Keratinocyte (primary cell): ENCODE measurements around the gene CBLB. TPM values are rescaled to one million over a fixed set of nuclear protein-coding genes. Genes with fewer than 3 reads are reported as not detected.

Experiments used
- DNase-seq: peaks from one replicate; pipeline ENCODE4 v3.0.0-alpha.2; 2011; ENCODE audit warnings: low read depth, missing footprints, low spot score
- FAIRE-seq: peaks from 2 replicates; lab custom pipeline; 2011; peaks lifted over from hg19 to GRCh38; lab: Jason Lieb, UNC
- H2AFZ ChIP-seq: 2 replicates; pipeline ENCODE4 v1.6.0; 2012; ENCODE audit warnings: low read length, control low read depth, inconsistent platforms; ENCODE audit not compliant: control insufficient read depth
- H3K27ac ChIP-seq: 2 replicates; pipeline ENCODE4 v1.5.1; 2011; ENCODE audit warnings: low read length; ENCODE audit not compliant: control insufficient read depth, insufficient read depth
- H3K27me3 ChIP-seq: 3 replicates; pipeline ENCODE4 v1.6.0; 2011; ENCODE audit warnings: low read length; ENCODE audit not compliant: control insufficient read depth, insufficient read depth; ENCODE audit errors: extremely low read depth
- H3K36me3 ChIP-seq, 2 experiments: 2 replicates in 1 of 2; 3 replicates in 1 of 2; pipeline ENCODE4 v1.5.1; 2011; ENCODE audit warnings: low read length in 2 of 2, mild to moderate bottlenecking in 1 of 2; ENCODE audit not compliant: control insufficient read depth in 2 of 2, insufficient read depth in 2 of 2; ENCODE audit errors: extremely low read depth in 1 of 2
- H3K4me1 ChIP-seq: 3 replicates; pipeline ENCODE4 v1.5.1; 2011; ENCODE audit warnings: low read length; ENCODE audit not compliant: control insufficient read depth, insufficient read depth; ENCODE audit errors: extremely low read depth
- H3K4me2 ChIP-seq: 3 replicates; pipeline ENCODE4 v1.6.0; 2011; ENCODE audit warnings: low read depth, low read length; ENCODE audit not compliant: control insufficient read depth, insufficient read depth; ENCODE audit errors: extremely low read depth
- H3K4me3 ChIP-seq, 3 experiments: fragments of 200-600 bp in 1 of 3; sonication (generic) in 1 of 3; 2 replicates in 2 of 3; 3 replicates in 1 of 3; pipeline ENCODE4 v1.5.1; 2011 to 2016; ENCODE audit warnings: low read length in 3 of 3, mild to moderate bottlenecking in 3 of 3, control low read depth in 2 of 3, inconsistent platforms in 1 of 3, low read depth in 1 of 3, mixed read lengths in 1 of 3, mixed run types in 1 of 3, moderate library complexity in 1 of 3; ENCODE audit not compliant: control insufficient read depth in 2 of 3, insufficient read depth in 2 of 3; ENCODE audit errors: extremely low read depth in 1 of 3
- H3K79me2 ChIP-seq: 2 replicates; pipeline ENCODE4 v1.6.0; 2012; ENCODE audit warnings: low read length; ENCODE audit not compliant: control insufficient read depth, insufficient read depth
- H3K9ac ChIP-seq: 3 replicates; pipeline ENCODE4 v1.6.0; 2011; ENCODE audit warnings: low read length; ENCODE audit not compliant: control insufficient read depth, insufficient read depth; ENCODE audit errors: extremely low read depth
- H3K9me1 ChIP-seq: 3 replicates; pipeline ENCODE4 v1.6.0; 2011; ENCODE audit warnings: low read length; ENCODE audit not compliant: control insufficient read depth, insufficient read depth; ENCODE audit errors: extremely low read depth
- H3K9me3 ChIP-seq: 2 replicates; pipeline ENCODE4 v1.5.1; 2012; ENCODE audit warnings: low read depth, low read length; ENCODE audit not compliant: control insufficient read depth
- H4K20me1 ChIP-seq: 3 replicates; pipeline ENCODE4 v1.6.0; 2011; ENCODE audit warnings: low read length; ENCODE audit not compliant: control insufficient read depth, insufficient read depth; ENCODE audit errors: extremely low read depth
- EZH2 ChIP-seq: IDR thresholded peaks from one replicate; pipeline ENCODE4 v1.6.1; 2012; ENCODE audit warnings: inconsistent platforms, mild to moderate bottlenecking, low read length, moderate library complexity
- dilution Hi-C: fragments of 300-500 bp; cut with MboI; formaldehyde crosslinking; loops from one replicate; pipeline ENCODE4 v1.7.0; 2020; ENCODE audit warnings: low sequenced_read_pairs; ENCODE audit not compliant: extremely low pct_ligation_motif_present
- polyA plus RNA-seq, 5 experiments: library from polyadenylated mRNA; depleted of rRNA in 3 of 5; stranded (reverse) in 3 of 5; stranded (forward) in 1 of 5; unstranded in 1 of 5; fragments of >200 nt; gene quantifications; 1 replicate in 1 of 5; 2 replicates in 3 of 5; 3 replicates in 1 of 5; pipeline versions ENCODE4 v1.2.1 to v1.2.3, GENCODE V29; 2011 to 2012; ENCODE audit warnings: missing spikeins in 2 of 5, low read depth in 1 of 5, low replicate concordance in 1 of 5
- TF ChIP-seq, protein P1 (sequence below), 3 experiments: IDR thresholded peaks in 1 of 3; conservative IDR thresholded peaks in 1 of 3; optimal IDR thresholded peaks in 1 of 3; 2 replicates in 2 of 3; 3 replicates in 1 of 3; pipeline versions ENCODE3 to v1.5.1; 2011; ENCODE audit warnings: low read length in 3 of 3, mild to moderate bottlenecking in 3 of 3, moderate library complexity in 2 of 3, control low read depth in 1 of 3, inconsistent platforms in 1 of 3; ENCODE audit not compliant: insufficient read depth in 2 of 3; ENCODE audit errors: extremely low read depth in 1 of 3

The CBLB gene
- polyA plus RNA-seq, 1 donor (not counting 4 experiments of a cell fraction or from before 2014, with no cell fraction given): 13.6 TPM

DNA sequence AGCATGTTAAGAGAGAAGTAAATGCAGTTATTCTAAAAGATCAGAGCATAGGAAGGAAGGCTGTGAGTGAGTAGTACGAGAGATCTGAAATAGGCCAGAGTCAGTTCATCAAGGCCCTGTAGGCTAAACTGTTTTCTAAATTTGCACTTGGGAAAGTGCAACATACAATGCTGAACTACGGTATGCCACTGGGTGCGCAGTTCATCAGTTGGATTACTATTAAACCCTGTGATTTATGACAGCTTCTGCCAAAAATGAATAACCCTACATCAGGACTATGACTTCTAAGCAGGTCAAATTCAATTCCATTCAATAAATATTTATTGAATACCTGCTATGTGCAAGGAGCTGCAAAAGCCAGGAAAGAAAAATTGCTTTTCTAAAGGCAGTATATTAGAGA lies 10.8 kb downstream of the CBLB start:
- no peak overlapping the region for H3K4me3 ChIP-seq
- H3K27ac ChIP-seq: no peak overlapping the region
- no peaks in the 10 kb centered on the region for H3K9me1 ChIP-seq
- H4K20me1 ChIP-seq: no peaks in the 10 kb centered on the region
- H3K4me2 ChIP-seq: no peak overlapping the region
- no peak for TF ChIP-seq EZH2
- TF ChIP-seq, protein P1, sequence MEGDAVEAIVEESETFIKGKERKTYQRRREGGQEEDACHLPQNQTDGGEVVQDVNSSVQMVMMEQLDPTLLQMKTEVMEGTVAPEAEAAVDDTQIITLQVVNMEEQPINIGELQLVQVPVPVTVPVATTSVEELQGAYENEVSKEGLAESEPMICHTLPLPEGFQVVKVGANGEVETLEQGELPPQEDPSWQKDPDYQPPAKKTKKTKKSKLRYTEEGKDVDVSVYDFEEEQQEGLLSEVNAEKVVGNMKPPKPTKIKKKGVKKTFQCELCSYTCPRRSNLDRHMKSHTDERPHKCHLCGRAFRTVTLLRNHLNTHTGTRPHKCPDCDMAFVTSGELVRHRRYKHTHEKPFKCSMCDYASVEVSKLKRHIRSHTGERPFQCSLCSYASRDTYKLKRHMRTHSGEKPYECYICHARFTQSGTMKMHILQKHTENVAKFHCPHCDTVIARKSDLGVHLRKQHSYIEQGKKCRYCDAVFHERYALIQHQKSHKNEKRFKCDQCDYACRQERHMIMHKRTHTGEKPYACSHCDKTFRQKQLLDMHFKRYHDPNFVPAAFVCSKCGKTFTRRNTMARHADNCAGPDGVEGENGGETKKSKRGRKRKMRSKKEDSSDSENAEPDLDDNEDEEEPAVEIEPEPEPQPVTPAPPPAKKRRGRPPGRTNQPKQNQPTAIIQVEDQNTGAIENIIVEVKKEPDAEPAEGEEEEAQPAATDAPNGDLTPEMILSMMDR (optimal IDR thresholded peaks at IDR 0.05 in 1 of 3, IDR thresholded peaks at IDR 0.05 in 1 of 3, conservative IDR thresholded peaks at IDR 0.05 in 1 of 3; ENCODE audit: extremely low read depth in 1 of 3, insufficient read depth in 2 of 3, low read length in 3 of 3): no peak
- DNase-seq: no peak
- peaks cover 0 to 6% of the 10 kb centered on the region in 2 experiments for H3K36me3 ChIP-seq
- H2AFZ ChIP-seq: no peak overlapping the region
- H3K79me2 ChIP-seq: peaks cover 9% of the 10 kb centered on the region
- no peaks in the 10 kb centered on the region for H3K4me1 ChIP-seq
- dilution Hi-C loops: no loop called here
- H3K27me3 ChIP-seq: no peaks in the 10 kb centered on the region
- no peaks in the 10 kb centered on the region for H3K9me3 ChIP-seq
- H3K9ac ChIP-seq: no peak overlapping the region
- no peak for FAIRE-seq

DNA sequence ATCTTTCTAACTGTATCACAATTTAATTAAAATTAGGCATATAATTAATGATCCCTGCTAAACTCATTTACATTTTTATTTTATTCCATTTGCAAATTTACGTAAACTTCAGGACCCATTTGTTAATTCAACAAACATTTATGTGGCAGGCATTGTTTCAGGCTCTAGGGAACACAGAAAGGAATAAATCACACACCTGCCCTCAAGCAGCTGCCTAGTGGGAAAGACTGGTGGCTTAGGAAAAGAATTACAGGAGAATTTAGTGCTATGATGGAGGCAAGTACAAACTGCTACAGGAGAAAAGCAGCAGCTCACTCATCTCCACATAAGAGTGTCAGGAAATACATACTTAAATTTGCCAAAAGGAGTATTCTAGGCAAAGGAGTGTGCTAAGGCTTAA lies 11.2 kb downstream of the CBLB start:
- no peaks in the 10 kb centered on the region for H3K4me1 ChIP-seq
- H4K20me1 ChIP-seq: no peaks in the 10 kb centered on the region
- no peaks in the 10 kb centered on the region for H3K9me3 ChIP-seq
- H3K9me1 ChIP-seq: no peaks in the 10 kb centered on the region
- no peak overlapping the region for H3K4me2 ChIP-seq
- no peak overlapping the region for H2AFZ ChIP-seq
- TF ChIP-seq EZH2: no peak
- TF ChIP-seq, protein P1 (optimal IDR thresholded peaks at IDR 0.05 in 1 of 3, IDR thresholded peaks at IDR 0.05 in 1 of 3, conservative IDR thresholded peaks at IDR 0.05 in 1 of 3; ENCODE audit: extremely low read depth in 1 of 3, insufficient read depth in 2 of 3, low read length in 3 of 3): no peak
- dilution Hi-C loops: no loop called here
- H3K4me3 ChIP-seq: no peak overlapping the region
- no peaks in the 10 kb centered on the region for H3K27me3 ChIP-seq
- peaks cover 8% of the 10 kb centered on the region for H3K79me2 ChIP-seq
- peaks cover 0 to 6% of the 10 kb centered on the region in 2 experiments for H3K36me3 ChIP-seq
- DNase-seq: no peak
- no peak for FAIRE-seq
- H3K9ac ChIP-seq: no peak overlapping the region
- no peak overlapping the region for H3K27ac ChIP-seq
